Gastrocnemius medialis (tissue), 4 donors: Measurements from ENCODE around the gene UNCX. TPM values are rescaled to one million over a fixed set of nuclear protein-coding genes. Genes with fewer than 3 reads are reported as not detected.
"Not testable (repeated sequence)": the region's sequence is repeated elsewhere in the genome, so short reads cannot be mapped to it uniquely, and the experiment has no call there.

ENCODE experiments used
- ATAC-seq, 2 donors: fragments of 150-250 bp; one replicate each; pipeline ENCODE4 v1.9.1; 2016
- DNase-seq, 2 donors: peaks; one replicate each; pipeline ENCODE4 v3.0.0-alpha.2; 2019
- H3K27ac ChIP-seq, 4 donors: fragments of 200-600 bp; sonication (generic); 1 replicate in 1 of 4; 2 replicates in 3 of 4; pipeline ENCODE4 v1.5.1; 2016 to 2018; ENCODE audit warnings: mild to moderate bottlenecking in 2 of 4, moderate library complexity in 1 of 4
- H3K27me3 ChIP-seq, 3 donors: fragments of 200-600 bp; sonication (generic) in 2 of 3; 1 replicate in 1 of 3; 2 replicates in 2 of 3; pipeline versions ENCODE4 v1.5.1 to v1.6.0; 2016 to 2019; ENCODE audit warnings: mild to moderate bottlenecking in 1 of 3, moderate library complexity in 1 of 3
- H3K36me3 ChIP-seq, 2 donors: fragments of 200-600 bp; sonication (generic) in 1 of 2; one replicate each; pipeline ENCODE4 v1.5.1; 2017 to 2018
- H3K4me1 ChIP-seq, 2 donors: fragments of 200-600 bp; sonication (generic) in 1 of 2; one replicate each; pipeline ENCODE4 v1.5.1; 2016 to 2017; ENCODE audit warnings: mild to moderate bottlenecking in 2 of 2
- H3K4me3 ChIP-seq, 4 donors: fragments of 200-600 bp; sonication (generic) in 3 of 4; 1 replicate in 1 of 4; 2 replicates in 3 of 4; pipeline ENCODE4 v1.5.1; 2016 to 2019; ENCODE audit warnings: mild to moderate bottlenecking in 2 of 4
- H3K9me3 ChIP-seq, 3 donors: fragments of 200-600 bp; sonication (generic) in 2 of 3; 1 replicate in 1 of 3; 2 replicates in 2 of 3; pipeline ENCODE4 v1.5.1; 2016 to 2019
- POLR2A ChIP-seq, 2 donors: fragments of 450-650 bp; IDR thresholded peaks; one replicate each; pipeline ENCODE4 v1.6.1; 2017; ENCODE audit warnings: antibody characterized with exemption in 2 of 2, mild to moderate bottlenecking in 2 of 2, moderate library complexity in 2 of 2
- in situ Hi-C, 4 donors: fragments of 200-750 bp; cut with MboI; loops; one replicate each; pipeline versions ENCODE4 v1.15.0 to v1.8.0; 2017; ENCODE audit warnings: low sequenced_read_pairs in 4 of 4
- intact Hi-C: fragments of 100-400 bp; cut with DNase I; formaldehyde crosslinking; loops from one replicate; pipeline ENCODE4 v1.15.1; 2023; ENCODE audit warnings: low total_unique reads
- total RNA-seq, 4 donors: library from RNA; depleted of rRNA; stranded (reverse); fragments of >200 nt; gene quantifications; one replicate each; pipeline versions ENCODE4 v1.1.0 to v1.2.3, GENCODE V29; 2016
- TF ChIP-seq, protein P1 (sequence below), 5 experiments: fragments of 450-650 bp in 3 of 5; fragments of 200-600 bp in 2 of 5; sonication (generic) in 2 of 5; IDR thresholded peaks in 4 of 5; conservative IDR thresholded peaks in 1 of 5; 1 replicate in 4 of 5; 2 replicates in 1 of 5; pipeline ENCODE4 v1.5.1; 2016 to 2019; ENCODE audit warnings: antibody characterized with exemption in 5 of 5, mild to moderate bottlenecking in 3 of 5, moderate library complexity in 3 of 5

Gene UNCX
- total RNA-seq, 4 donors from 2014 or later: not detected

GRCh38 chr7:1200045-1200444 lies 32.6 kb upstream of the UNCX start:
- no peak overlapping the region for H3K27ac ChIP-seq
- H3K36me3 ChIP-seq: no peaks in the 10 kb centered on the region
- no peak for ATAC-seq
- TF ChIP-seq, protein P1, sequence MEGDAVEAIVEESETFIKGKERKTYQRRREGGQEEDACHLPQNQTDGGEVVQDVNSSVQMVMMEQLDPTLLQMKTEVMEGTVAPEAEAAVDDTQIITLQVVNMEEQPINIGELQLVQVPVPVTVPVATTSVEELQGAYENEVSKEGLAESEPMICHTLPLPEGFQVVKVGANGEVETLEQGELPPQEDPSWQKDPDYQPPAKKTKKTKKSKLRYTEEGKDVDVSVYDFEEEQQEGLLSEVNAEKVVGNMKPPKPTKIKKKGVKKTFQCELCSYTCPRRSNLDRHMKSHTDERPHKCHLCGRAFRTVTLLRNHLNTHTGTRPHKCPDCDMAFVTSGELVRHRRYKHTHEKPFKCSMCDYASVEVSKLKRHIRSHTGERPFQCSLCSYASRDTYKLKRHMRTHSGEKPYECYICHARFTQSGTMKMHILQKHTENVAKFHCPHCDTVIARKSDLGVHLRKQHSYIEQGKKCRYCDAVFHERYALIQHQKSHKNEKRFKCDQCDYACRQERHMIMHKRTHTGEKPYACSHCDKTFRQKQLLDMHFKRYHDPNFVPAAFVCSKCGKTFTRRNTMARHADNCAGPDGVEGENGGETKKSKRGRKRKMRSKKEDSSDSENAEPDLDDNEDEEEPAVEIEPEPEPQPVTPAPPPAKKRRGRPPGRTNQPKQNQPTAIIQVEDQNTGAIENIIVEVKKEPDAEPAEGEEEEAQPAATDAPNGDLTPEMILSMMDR (IDR thresholded peaks at IDR 0.05 in 4 of 5, conservative IDR thresholded peaks at IDR 0.05 in 1 of 5): no peak
- TF ChIP-seq POLR2A (IDR thresholded peaks at IDR 0.05): no peak
- H3K4me3 ChIP-seq: no peak overlapping the region
- H3K4me1 ChIP-seq: peaks cover 0 to 5% of the 10 kb centered on the region in 2 donors
- no peaks in the 10 kb centered on the region for H3K9me3 ChIP-seq
- peaks cover 31 to 45% (median 40%) of the 10 kb centered on the region in 3 donors for H3K27me3 ChIP-seq
- no peak for DNase-seq
- in situ Hi-C loops (no loop called here), intact Hi-C loops (no loop called here)

GRCh38 chr7:1201916-1202315 lies 30.8 kb upstream of the UNCX start:
- ATAC-seq: no peak
- no peak for DNase-seq
- TF ChIP-seq POLR2A (IDR thresholded peaks at IDR 0.05): no peak
- TF ChIP-seq, protein P1 (IDR thresholded peaks at IDR 0.05 in 4 of 5, conservative IDR thresholded peaks at IDR 0.05 in 1 of 5): no peak
- H3K27ac ChIP-seq: no peak overlapping the region
- H3K4me1 ChIP-seq: peaks cover 0 to 5% of the 10 kb centered on the region in 2 donors
- in situ Hi-C loops: no loop called here
- H3K9me3 ChIP-seq: no peaks in the 10 kb centered on the region
- intact Hi-C loops: no loop called here
- no peaks in the 10 kb centered on the region for H3K36me3 ChIP-seq
- H3K27me3 ChIP-seq: peaks cover 27 to 42% (median 38%) of the 10 kb centered on the region in 3 donors
- H3K4me3 ChIP-seq: no peak overlapping the region

- intact Hi-C loops: not testable (repeated sequence)
Measured at GRCh38 chr7:1202914-1203313, 29.8 kb upstream of the UNCX start.

DNA sequence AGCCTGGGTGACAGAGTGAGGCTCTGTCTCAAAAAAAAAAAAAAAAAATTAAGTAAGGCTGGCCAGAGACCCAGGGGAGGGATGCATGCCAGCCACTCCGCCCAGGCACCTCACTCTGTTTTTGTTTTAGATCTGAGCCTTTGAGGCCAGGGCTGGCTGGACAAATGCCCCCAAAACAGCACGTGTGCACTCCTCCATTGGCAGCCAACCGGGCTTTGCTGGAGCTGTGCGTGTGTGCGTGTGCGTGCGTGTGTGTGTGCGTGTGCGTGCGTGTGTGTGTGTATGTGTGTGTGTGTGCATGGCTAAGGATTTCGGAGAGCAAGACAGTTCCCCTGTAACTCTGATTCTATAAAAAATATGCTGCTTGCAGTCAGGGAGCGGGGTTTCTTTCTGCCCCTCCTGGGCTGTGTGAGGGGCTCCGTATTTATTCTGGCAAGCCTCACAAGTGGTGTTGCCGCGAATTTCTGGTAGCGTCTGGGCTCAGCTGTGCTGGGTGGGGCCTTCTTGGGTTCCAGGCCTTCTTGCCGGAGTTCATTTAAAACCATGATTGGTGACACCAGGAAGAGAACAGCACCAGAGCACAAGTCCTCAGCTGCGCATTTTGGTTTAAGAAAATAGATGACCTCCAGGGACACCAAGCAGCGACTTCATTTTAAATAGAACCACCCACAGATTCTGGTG lies 28.1 kb upstream of the UNCX start:
- ATAC-seq: no peak
- no peak for TF ChIP-seq POLR2A (IDR thresholded peaks at IDR 0.05)
- TF ChIP-seq, protein P1 (IDR thresholded peaks at IDR 0.05 in 4 of 5, conservative IDR thresholded peaks at IDR 0.05 in 1 of 5): no peak
- Histone ChIP-seq H3K9me3 (no peaks in the 10 kb centered on the region), H3K4me1 (no peaks in the 10 kb centered on the region), H3K4me3 (no peak overlapping the region), H3K27me3 (peaks cover 28 to 46% (median 44%) of the 10 kb centered on the region in 3 donors), H3K36me3 (no peaks in the 10 kb centered on the region), H3K27ac (no peak overlapping the region)
- in situ Hi-C loops (no loop called here), intact Hi-C loops (no loop called here)
- no peak for DNase-seq

More at GRCh38 chr7:1202914-1203313, 29.8 kb upstream of the UNCX start:
- H3K4me3 ChIP-seq, H3K36me3 ChIP-seq, DNase-seq, ATAC-seq, in situ Hi-C loops, H3K9me3 ChIP-seq, H3K27ac ChIP-seq, H3K4me1 ChIP-seq: not testable (repeated sequence)
- peaks cover 27 to 42% (median 38%) of the 10 kb centered on the region in 3 donors for H3K27me3 ChIP-seq

- H3K36me3 ChIP-seq, intact Hi-C loops, H3K4me1 ChIP-seq, H3K9me3 ChIP-seq, in situ Hi-C loops, ATAC-seq, DNase-seq, H3K27ac ChIP-seq, H3K4me3 ChIP-seq: not testable (repeated sequence)
- H3K27me3 ChIP-seq: peaks cover 28 to 48% (median 44%) of the 10 kb centered on the region in 3 donors
Measured at GRCh38 chr7:1205742-1206141, 26.9 kb upstream of the UNCX start.
